SIG-M5 treated with dmso at 0.1 percent for 504 hours (cell line): Measurements from ENCODE around the gene MTHFS.

Experiments
- DNase-seq: peaks from one replicate; lab custom pipeline; 2025; ENCODE audit not compliant: unreplicated experiment; lab: John Stamatoyannopoulos, UW

Gene MTHFS

GRCh38 chr15:79824136-79824701, 72.6 kb downstream of the MTHFS start:
- DNase-seq, result no peak

- DNase-seq, result no peak
Measured at GRCh38 chr15:79820820-79821219, 76.0 kb downstream of the MTHFS start.

GRCh38 chr15:79820176-79820575, 76.6 kb downstream of the MTHFS start:
- DNase-seq, result no peak

- DNase-seq, result no peak
Measured at GRCh38 chr15:79816571-79816970, 80.2 kb downstream of the MTHFS start.

GRCh38 chr15:79815468-79815867, 81.3 kb downstream of the MTHFS start:
- DNase-seq, result no peak

- DNase-seq, result no peak
Measured at GRCh38 chr15:79812541-79812940, 84.3 kb downstream of the MTHFS start.

GRCh38 chr15:79811406-79812405, 85.1 kb downstream of the MTHFS start:
- DNase-seq, result no peak

GRCh38 chr15:79804838-79805237, 92.0 kb downstream of the MTHFS start:
- DNase-seq, result no peak

- peak; percentile 55 for DNase-seq
Measured at GRCh38 chr15:79798311-79798710, 98.5 kb downstream of the MTHFS start.
